Astrocyte of the spinal cord (primary cell): ENCODE measurements around the gene NUDT12.

Source experiments
- DNase-seq: peaks from one replicate; pipeline ENCODE4 v3.0.0; 2011; ENCODE audit warnings: low read depth, low spot score
- H3K4me3 ChIP-seq: 2 replicates; pipeline ENCODE4 v1.5.1; 2011; ENCODE audit warnings: low read depth, mild to moderate bottlenecking, low read length, moderate library complexity
- in situ Hi-C: cut with HindIII; loops from 2 replicates; pipeline ENCODE4 v1.10.0; 2017; ENCODE audit warnings: low sequenced_read_pairs
- TF ChIP-seq, protein P1 (sequence below): IDR thresholded peaks from 2 replicates; pipeline ENCODE4 v1.5.1; 2012; ENCODE audit warnings: low read depth, mild to moderate bottlenecking, low read length, inconsistent platforms

The NUDT12 gene

DNA sequence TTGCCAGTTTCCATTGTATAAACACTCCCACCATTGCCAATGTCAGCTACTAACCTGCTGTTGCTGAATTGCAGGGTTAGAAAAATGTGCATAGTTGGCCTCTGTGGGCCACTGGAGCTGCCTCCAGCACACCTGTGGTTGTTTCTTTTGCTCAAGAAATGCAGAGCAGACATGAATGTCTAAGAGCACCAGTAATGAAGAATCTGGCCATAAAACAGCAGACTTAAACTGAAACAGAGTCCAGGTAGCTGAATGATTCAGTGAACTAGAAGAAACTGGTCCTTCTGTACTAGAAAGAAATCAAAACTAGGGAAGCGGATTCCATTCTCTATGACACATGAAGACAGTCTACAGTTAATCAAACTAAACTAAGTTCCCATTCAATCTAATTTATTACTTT is 48.2 kb downstream of the NUDT12 start:
- no peak for DNase-seq
- TF ChIP-seq, protein P1, sequence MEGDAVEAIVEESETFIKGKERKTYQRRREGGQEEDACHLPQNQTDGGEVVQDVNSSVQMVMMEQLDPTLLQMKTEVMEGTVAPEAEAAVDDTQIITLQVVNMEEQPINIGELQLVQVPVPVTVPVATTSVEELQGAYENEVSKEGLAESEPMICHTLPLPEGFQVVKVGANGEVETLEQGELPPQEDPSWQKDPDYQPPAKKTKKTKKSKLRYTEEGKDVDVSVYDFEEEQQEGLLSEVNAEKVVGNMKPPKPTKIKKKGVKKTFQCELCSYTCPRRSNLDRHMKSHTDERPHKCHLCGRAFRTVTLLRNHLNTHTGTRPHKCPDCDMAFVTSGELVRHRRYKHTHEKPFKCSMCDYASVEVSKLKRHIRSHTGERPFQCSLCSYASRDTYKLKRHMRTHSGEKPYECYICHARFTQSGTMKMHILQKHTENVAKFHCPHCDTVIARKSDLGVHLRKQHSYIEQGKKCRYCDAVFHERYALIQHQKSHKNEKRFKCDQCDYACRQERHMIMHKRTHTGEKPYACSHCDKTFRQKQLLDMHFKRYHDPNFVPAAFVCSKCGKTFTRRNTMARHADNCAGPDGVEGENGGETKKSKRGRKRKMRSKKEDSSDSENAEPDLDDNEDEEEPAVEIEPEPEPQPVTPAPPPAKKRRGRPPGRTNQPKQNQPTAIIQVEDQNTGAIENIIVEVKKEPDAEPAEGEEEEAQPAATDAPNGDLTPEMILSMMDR: no peak
- H3K4me3 ChIP-seq: no peak overlapping the region
- in situ Hi-C loops: no loop called here

DNA sequence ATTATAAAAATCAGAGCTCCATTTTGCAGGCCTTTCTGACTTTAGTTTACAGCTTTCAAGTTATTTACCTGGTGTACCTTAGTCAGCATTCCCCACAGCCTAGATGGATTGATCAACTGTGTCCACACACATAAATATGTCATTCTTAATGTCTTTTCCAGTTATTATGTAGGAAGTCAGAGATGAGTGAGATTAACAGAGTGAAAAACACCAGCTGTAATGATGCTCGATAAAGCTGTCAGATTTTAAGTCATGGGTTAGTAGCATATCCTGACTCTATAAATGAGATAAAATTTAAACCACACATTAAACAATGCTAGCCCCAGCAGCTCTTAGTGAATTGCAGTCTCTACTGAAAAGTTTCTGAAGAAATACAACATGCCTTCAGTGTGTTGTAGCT is 48.9 kb downstream of the NUDT12 start:
- no peak overlapping the region for H3K4me3 ChIP-seq
- no peak for DNase-seq
- in situ Hi-C loops: no loop called here
- TF ChIP-seq, protein P1: no peak

DNA sequence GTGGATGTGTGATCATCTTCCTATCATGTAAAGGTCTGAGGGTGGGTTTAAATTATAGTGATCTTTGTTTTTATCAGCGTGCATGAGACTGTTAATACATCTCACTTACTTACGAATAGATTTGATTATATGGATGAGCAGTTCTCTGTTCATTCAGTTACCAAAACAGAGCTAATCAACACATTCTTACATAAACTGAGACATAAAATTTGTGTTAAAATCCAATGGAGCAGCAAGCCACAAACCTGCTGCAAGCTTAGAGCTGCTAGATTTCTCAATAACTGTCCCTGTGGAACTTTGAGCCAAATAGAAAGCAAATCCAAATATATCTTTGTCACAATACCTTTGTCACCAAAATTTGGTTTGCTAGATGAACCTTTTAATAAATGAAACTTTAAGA is 50.1 kb downstream of the NUDT12 start:
- in situ Hi-C loops: no loop called here
- TF ChIP-seq, protein P1: no peak
- no peak overlapping the region for H3K4me3 ChIP-seq
- DNase-seq: no peak

DNA sequence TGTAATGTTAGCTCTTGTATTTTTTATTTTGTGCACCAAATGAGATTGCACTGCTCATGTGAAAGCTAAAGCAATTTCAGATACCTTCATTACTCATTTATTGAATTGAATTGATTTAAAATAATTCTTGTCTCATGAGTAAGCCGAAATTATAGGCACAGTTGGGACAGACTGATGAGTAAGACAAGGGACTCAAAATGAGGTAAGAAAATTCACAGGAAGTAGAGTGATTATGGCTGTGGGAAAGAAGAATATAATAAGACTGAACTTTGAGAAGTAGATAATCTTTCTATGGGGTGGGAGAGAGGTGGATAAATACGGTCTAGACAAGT is 51.1 kb downstream of the NUDT12 start:
- DNase-seq: peak; percentile 31
- in situ Hi-C loops: no loop called here
- TF ChIP-seq, protein P1: no peak
- H3K4me3 ChIP-seq: no peak overlapping the region

DNA sequence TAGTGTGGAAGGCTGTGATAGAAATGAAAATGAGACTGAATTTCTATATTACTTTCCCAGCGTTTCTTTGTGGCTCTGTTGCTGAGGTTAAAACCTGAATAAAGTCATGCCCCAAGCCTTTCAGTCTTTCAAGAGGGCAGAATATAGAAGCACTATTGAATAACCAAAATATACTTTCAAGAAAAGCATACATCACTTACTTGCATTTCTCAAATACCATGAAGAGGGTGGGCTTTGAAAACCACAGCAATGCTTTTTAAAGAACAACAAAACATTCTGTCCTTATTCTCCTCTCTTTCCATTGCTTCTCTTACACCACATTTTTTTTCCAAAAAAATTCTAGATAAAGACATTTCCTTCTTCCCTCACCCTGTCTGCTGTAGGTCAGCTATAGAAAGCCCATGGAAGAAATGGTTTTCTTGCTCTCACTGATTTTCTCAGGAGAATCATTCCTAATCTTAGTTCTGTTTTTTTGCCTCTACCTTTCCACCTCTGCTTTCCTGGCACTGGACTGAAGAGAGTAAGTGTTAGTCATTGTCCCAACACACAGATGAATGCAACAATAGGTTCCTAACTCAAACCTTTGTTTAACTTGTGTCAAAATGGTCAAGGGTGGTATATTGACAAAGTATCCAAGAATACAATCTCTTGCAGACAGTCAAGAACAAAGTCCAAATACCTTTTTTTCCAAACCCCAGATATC is 51.6 kb downstream of the NUDT12 start:
- peak; percentile 29 for DNase-seq
- TF ChIP-seq, protein P1: no peak
- in situ Hi-C loops: no loop called here
- no peak overlapping the region for H3K4me3 ChIP-seq

DNA sequence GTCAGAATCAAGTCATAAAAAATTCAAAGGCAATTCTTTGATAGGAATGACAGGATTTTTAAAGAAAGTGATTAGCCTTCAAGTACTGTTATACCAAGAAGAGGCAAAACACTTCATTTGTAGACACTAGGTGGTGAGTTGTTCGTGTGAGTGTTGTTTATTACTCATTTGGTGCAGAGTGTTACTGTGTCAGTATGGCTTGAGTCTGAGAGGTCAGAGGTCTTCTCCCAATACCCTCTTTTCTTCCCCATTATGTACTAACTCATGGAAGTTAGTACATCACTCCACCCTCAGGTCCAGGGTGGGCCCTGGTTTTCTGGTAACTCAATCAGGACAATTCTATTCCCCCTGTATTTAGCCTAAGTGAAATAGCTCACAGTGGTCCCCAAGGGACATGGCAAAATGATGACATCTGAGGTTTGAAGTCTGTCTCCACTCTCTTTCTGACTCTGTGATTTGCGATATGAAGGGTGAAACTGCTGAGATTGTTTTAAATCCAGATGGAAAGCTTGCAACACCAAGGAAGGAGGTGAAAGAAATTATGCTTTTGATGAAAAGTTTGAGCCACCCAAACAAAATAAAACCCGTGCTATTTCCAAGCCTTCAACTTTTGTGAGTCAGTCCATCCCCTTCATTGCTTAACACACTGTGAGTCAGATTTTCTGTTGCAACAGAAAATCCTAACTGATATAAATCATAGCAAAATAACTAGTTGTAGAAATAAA is 56.8 kb downstream of the NUDT12 start:
- H3K4me3 ChIP-seq: no peak overlapping the region
- in situ Hi-C loops: no loop called here
- TF ChIP-seq, protein P1: no peak
- peak; percentile 65 for DNase-seq
